Uterus (tissue), 2 donors: ENCODE measurements around the gene TTC12.

Experiments
- POLR2A ChIP-seq, 2 donors: fragments of 450-650 bp; IDR thresholded peaks; one replicate each; pipeline ENCODE4 v1.6.1; 2016; ENCODE audit warnings: antibody characterized with exemption in 2 of 2, mild to moderate bottlenecking in 1 of 2, moderate library complexity in 1 of 2
- TF ChIP-seq, protein P1 (sequence below), 4 experiments: fragments of 200-600 bp in 2 of 4; fragments of 450-650 bp in 2 of 4; sonication (generic) in 2 of 4; IDR thresholded peaks; one replicate each; pipeline ENCODE4 v1.5.1; 2016 to 2019; ENCODE audit warnings: antibody characterized with exemption in 4 of 4, mild to moderate bottlenecking in 2 of 4, moderate library complexity in 1 of 4

DNA sequence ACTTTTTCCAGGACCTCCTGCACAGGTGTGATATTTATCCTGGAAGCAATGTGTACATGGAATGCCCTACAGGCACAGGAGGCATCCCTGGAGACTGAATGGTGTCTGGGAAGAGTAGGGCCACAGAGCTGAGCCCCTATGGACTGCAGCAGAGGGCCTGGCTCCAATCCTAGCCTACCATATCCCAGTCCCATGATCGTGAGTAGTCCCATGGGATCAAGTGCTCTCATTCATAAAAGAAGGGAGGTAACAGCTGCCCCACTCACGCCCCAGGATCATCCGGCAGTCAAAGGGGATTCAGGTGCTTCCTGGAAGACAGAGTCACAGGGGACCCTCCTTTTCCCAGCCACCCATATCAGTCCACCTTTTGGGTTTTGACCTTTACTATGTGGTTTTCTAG is 97.2 kb downstream of the TTC12 start:
- TF ChIP-seq, protein P1, sequence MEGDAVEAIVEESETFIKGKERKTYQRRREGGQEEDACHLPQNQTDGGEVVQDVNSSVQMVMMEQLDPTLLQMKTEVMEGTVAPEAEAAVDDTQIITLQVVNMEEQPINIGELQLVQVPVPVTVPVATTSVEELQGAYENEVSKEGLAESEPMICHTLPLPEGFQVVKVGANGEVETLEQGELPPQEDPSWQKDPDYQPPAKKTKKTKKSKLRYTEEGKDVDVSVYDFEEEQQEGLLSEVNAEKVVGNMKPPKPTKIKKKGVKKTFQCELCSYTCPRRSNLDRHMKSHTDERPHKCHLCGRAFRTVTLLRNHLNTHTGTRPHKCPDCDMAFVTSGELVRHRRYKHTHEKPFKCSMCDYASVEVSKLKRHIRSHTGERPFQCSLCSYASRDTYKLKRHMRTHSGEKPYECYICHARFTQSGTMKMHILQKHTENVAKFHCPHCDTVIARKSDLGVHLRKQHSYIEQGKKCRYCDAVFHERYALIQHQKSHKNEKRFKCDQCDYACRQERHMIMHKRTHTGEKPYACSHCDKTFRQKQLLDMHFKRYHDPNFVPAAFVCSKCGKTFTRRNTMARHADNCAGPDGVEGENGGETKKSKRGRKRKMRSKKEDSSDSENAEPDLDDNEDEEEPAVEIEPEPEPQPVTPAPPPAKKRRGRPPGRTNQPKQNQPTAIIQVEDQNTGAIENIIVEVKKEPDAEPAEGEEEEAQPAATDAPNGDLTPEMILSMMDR (IDR thresholded peaks at IDR 0.05): no peak
- TF ChIP-seq POLR2A (IDR thresholded peaks at IDR 0.05): no peak
